Measurements from ENCODE around the gene CALML4.

DNA sequence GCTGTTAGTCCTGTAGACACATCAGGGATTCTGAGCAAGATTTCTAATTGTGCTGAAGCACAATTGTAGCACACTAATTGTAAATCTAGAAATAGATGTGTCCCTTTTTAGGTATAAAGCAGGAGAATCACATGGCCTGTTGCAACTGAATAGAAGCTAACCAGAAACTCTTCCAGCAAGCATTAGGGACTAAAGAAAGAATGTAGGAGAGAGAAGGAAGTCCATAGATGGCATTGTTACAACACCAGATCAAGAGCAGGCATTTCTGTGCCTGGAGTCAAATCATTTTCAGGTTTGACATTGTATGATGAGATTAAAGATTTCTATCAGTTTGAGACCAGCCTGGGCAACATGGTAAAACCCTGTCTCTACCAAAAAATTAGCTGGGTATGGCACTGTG lies 27.4 kb downstream of the CALML4 start:
- TF ChIP-seq, protein P1, sequence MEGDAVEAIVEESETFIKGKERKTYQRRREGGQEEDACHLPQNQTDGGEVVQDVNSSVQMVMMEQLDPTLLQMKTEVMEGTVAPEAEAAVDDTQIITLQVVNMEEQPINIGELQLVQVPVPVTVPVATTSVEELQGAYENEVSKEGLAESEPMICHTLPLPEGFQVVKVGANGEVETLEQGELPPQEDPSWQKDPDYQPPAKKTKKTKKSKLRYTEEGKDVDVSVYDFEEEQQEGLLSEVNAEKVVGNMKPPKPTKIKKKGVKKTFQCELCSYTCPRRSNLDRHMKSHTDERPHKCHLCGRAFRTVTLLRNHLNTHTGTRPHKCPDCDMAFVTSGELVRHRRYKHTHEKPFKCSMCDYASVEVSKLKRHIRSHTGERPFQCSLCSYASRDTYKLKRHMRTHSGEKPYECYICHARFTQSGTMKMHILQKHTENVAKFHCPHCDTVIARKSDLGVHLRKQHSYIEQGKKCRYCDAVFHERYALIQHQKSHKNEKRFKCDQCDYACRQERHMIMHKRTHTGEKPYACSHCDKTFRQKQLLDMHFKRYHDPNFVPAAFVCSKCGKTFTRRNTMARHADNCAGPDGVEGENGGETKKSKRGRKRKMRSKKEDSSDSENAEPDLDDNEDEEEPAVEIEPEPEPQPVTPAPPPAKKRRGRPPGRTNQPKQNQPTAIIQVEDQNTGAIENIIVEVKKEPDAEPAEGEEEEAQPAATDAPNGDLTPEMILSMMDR (IDR thresholded peaks at IDR 0.05) = no peak
- TF ChIP-seq POLR2AphosphoS5 (IDR thresholded peaks at IDR 0.05) (no peak), POLR2A (IDR thresholded peaks at IDR 0.05) (no peak)
